HG03175 (cell line): ENCODE measurements around the gene CYP4F12.

ENCODE experiments used
- ATAC-seq: cut with Tn5 transposase; IDR thresholded peaks from one replicate; pipeline ENCODE4 v1.9.1; 2021; ENCODE audit warnings: mild to moderate bottlenecking, moderate library complexity; ENCODE audit not compliant: unreplicated experiment

The CYP4F12 gene

DNA sequence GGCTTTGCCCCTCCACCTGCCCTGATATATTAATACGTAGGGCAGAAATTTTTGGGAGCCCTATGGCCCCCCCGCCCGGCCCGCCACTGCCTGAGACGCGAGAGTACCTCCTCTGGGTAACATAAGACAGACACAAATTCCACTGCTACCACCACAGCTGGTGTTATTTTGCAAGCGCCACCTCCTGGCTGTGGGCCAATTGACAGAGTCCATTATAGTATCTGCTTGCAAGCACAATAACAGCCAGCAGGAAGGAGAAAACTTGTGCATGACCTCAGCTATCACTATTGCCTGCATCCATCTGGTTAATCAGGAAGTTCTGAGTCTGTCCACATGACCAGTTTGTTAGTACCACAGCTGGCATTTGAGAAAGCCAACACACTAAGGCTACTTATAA lies 29.6 kb downstream of the CYP4F12 start:
- no peak for ATAC-seq

DNA sequence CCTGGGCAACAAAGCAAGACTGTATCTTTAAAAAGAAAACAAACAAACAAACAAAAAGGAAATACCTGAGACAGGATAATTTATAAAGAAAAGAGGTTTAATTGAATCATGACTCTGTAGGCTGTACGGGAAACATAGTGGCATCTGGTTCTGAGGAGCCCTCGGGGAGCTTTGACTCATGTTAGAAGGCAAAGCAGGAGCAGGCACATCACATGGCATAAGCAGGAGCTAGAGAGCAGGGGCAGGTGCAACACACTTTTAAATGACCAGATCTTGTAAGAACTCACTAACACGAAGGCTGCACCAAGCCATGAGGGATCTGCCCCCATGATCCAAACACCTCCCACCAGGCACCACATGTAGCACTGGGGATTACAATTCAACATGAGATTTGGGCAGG lies 41.8 kb downstream of the CYP4F12 start:
- ATAC-seq: no peak

DNA sequence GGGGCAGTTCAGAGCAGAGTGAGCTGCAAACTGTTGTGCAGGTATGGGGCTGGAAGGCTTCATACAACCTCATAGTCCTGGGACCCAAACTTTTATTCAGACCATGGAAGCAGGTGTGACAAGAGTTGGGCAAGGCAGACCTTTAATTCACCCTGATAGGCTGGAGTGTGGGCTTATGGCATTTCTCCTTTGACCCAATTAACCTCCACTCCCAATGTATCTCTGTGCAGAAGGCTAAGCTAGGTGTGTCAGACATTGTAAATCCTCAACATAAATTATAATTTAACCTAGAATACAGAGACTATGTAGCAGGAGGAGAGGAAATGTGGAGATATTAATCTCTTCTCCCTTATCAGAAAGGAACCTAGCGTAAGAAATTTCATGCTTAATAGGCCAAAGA lies 42.8 kb downstream of the CYP4F12 start:
- no peak for ATAC-seq

DNA sequence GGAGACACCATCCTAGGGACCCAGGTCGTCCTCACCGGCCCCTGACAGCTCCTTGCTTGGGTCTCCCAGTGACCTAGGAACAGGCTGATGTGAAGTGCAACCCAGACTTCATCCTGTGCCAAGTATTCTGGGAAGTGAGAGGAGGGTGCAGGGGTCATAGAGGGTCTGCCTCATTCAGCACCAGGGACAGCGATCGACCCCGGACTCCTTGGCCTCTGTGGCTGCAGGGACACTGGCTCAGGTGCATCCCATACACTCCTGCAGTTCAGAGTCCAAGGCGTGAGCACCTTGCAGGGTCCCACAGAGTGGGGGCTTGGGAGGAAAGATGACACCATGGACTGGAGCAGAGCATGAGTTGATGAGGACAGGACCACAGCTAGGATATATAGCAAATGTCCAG lies 44.9 kb downstream of the CYP4F12 start:
- no peak for ATAC-seq

DNA sequence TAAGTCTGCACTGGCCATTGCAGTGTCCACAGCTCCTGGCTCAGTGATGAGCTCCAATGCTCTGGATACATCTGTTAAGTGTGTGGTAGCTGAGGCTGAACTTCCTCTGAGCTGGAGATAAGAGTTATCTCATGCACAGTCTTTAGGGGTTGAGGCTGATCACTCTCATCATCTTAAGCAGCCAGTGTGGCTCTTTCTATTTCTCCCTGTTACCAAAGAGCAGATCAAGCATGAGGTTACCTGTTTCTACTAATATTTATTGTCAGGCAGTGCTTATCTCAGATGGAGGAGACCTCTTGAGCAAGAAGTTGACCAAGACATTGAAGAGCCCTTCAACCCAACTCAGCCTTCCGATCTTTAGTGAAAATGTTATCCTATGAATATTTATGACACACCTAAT lies 48.4 kb downstream of the CYP4F12 start:
- no peak for ATAC-seq

DNA sequence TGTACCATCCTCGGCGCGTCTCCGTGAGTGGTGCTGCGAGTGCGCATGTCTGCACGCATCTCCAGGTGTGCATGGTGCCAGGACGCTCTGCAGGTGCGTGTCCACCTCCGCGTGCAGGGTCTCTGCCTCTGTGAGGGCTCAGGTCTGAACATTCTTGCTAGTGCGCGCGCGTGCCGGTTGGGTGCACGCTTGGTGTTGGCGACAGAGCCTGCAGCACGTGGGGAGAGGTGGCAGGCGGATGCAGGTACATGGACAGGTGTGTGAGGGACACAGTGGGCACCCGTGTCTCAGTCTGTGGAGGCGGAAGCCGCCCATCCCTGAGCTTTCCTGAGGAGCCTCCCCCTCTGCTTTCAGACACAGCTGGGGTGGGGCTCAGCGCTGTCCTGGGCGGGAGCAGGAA lies 50.1 kb downstream of the CYP4F12 start:
- no peak for ATAC-seq

DNA sequence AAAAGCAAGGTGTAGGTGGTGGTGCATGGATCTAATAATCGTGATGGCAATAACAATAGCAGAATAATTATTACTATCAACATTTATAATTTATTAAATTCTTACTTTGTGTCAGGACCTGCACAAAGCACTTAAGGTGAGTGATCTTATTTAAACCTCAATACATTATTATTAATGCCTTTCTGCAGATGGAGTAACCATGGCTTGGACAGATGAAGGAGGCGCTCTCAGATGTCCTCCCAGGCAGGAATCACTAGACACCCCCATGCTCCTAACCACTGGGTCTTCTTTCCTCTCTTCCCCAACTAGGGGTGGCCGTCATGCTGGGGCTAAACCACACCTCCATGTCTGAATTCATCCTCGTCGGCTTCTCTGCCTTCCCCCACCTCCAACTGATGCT lies 54.8 kb downstream of the CYP4F12 start, which contains the start of gene OR10H2:
OR10H2 (plus strand) TSS at position 301 of the 400 bp plus-strand sequence; CDS start at position 321, 20 bp downstream.
- no peak for ATAC-seq

DNA sequence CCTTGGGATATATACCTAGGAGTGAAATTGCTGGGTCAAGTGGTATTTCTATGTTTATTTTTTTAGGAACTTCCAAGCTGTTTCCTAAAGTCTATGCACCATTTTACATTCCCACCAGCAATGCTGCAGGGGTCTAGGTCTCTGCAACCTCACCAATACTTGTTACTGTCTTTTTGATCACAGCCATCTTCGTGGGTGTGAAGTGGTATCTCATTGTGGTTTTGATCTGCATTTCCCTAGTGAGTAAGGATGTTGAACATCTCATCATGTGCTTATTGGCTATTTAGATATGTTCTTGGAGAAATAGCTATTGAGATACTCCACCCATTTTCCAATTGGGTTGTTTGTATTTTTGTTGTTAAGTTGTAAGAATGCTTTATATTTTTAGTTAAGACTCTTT lies 57.7 kb downstream of the CYP4F12 start:
- no peak for ATAC-seq

DNA sequence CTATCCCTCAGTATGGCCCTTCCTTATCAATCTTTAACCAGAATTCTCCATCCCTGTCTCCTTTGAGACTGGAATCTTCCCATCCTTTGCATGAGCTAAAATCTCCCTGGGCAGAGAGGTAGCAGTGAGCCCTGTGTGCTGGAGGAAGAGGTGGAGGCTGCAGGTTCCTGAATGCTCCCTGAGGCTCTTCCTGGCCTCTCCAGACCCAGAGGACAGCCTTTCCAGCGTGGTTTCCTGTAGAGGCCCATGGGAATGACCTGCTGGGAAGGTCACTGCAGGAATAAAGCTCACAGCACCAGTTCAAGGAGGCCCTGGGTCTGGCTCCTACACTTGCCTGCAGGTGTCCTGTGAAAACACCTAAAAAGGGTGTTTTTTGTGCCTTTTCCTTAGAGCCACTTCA lies 59.5 kb downstream of the CYP4F12 start:
- no peak for ATAC-seq

DNA sequence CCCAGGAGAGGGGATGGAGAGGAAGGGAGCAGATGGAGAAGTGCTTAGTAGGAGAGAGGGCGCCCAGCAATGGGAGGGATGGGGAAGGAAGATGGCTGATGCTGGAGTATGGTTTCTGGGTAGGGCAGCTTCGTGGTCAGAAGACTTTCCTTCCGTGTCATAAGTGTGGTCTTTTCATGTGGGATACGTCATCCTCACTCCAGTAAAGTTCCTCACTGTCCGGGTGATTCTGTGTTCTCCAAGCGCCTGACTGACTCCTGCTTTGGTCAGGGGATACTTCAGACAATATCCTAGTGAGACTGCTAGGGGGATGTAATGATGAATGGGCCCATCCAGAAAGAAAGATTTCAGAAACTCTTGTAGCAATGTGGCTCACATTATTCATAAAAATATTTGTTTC lies 61.0 kb downstream of the CYP4F12 start:
- no peak for ATAC-seq

DNA sequence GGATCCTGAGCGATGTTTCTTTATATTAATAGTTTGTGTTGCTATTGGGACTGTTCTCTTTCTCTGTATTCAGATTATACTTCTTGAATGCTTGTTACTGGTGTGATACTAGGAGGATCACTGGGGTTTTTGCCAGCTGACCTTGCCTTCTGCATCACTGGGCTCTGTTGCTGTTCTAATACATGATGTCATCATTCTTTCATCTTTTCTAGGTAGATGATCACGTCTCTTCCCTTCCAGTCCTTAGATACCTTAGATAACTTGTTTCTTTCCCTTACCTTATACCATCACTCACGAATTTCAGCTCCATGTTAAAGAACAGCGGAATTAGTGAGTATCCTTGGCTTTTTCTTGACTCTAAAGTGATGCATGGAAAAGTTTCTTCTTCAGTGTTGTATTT lies 64.8 kb downstream of the CYP4F12 start, which contains the start of gene OR10H3:
OR10H3 (plus strand) TSS at position 264 of the 400 bp plus-strand sequence. CDS start 3,408 bp downstream, outside the sequence.
- no peak for ATAC-seq

DNA sequence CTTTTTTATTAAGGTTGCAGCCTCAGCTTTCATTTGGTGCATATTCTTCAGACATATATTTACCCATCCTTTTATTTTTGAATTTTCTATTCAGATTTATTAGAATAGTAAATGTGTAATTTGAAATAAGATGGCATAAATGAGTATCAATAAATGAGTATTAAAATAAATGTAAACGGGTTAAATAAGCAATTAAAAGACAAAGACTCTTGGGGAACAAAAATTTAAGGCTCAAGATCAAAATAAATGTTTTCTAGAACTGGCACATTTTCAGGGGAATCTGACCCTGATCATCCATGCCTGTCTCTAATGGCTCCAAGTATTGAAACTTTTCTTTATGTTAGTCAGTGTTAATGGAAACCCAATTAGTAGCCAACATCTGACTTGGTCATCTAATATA lies 67.9 kb downstream of the CYP4F12 start:
- ATAC-seq: no peak
